ENCODE measurements around the gene CDK14. TPM values are rescaled to one million over a fixed set of nuclear protein-coding genes. Genes with fewer than 3 reads are reported as not detected.

CDK14 gene
- total and polyA plus RNA-seq, 2 of the 8 experiments (the other 6 are each of a cell fraction or from before 2014, with no cell fraction given): 5.5 to 47.3 TPM

GRCh38 chr7:90864088-90864487, 268.0 kb downstream of the CDK14 start (continued):
- TF ChIP-seq CHD7 (IDR thresholded peaks at IDR 0.05; ENCODE audit: insufficient replicate concordance, low read length): no peak
